ENCODE data around the gene NKRF. TPM values are rescaled to one million over a fixed set of nuclear protein-coding genes. Genes with fewer than 3 reads are reported as not detected.
A peak's percentile ranks its signal among the peaks of the same experiment; 100 is the strongest.

NKRF gene
- 12.6 TPM for polyA plus RNA-seq (2013, experiment 1 of 2)
- 12.7 TPM for polyA plus RNA-seq (2013, experiment 2 of 2)

GRCh38 chrX:119606280-119607017, at the start of gene NKRF:
Gene NKRF, minus strand, starts transcription at chrX:119606424.
- no peaks in the 10 kb centered on the region for H3K4me1 ChIP-seq (ENCODE audit: insufficient read depth, low read length)
- peak within 1 kb of the TSS; percentile 65; the same call in 1 of the 2 replicates for H3K27ac ChIP-seq (ENCODE audit: low read depth, low read length)
- no peaks in the 10 kb centered on the region for H3K9me3 ChIP-seq (ENCODE audit: insufficient read depth, low read depth, low read length)
- 15% methylated on average over 45 of the region's 46 CpGs for WGBS
- H3K36me3 ChIP-seq (ENCODE audit: insufficient read depth, low read length), result no peaks in the 10 kb centered on the region; the same call in 1 of the 2 replicates
- H3K9ac ChIP-seq (ENCODE audit: low read depth, low read length), result peak within 1 kb of the TSS; percentile 95
- H3K4me3 ChIP-seq (ENCODE audit: low read length), result peak within 1 kb of the TSS; percentile 96
- H3K27me3 ChIP-seq (ENCODE audit: insufficient read depth, low read length), result peaks cover 27% of the 10 kb centered on the region

DNA sequence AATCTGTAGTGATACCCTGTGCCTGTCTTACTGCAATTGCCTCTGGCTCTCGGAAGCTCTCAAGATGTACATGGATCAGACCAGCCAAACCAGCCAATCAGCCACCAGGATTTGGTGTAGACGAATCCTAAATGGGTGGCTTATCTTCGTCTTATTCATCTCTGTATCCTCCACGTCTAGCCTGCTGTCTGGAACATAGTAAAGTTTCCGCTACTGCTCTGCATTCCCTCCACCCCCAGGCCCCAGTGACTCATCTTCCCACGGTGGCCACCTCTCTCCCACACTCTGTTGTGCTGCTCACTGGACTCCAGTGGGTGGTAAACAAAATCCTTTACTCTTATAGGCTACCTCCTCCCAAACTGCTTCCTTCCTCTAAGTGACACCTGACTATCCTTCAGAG, 48.9 kb upstream of the NKRF start:
- H3K27me3 ChIP-seq (ENCODE audit: insufficient read depth, low read length), result no peaks in the 10 kb centered on the region
- H3K4me3 ChIP-seq (ENCODE audit: low read length), result no peak overlapping the region
- no peaks in the 10 kb centered on the region for H3K9me3 ChIP-seq (ENCODE audit: insufficient read depth, low read depth, low read length)
- H3K4me1 ChIP-seq (ENCODE audit: insufficient read depth, low read length), result no peaks in the 10 kb centered on the region
- H3K27ac ChIP-seq (ENCODE audit: low read depth, low read length), result no peak overlapping the region
- peaks cover 10% of the 10 kb centered on the region; the same call in 1 of the 2 replicates for H3K36me3 ChIP-seq (ENCODE audit: insufficient read depth, low read length)
- no peak overlapping the region for H3K9ac ChIP-seq (ENCODE audit: low read depth, low read length)
- 79% methylated on average over 6 of the region's 6 CpGs for WGBS

DNA sequence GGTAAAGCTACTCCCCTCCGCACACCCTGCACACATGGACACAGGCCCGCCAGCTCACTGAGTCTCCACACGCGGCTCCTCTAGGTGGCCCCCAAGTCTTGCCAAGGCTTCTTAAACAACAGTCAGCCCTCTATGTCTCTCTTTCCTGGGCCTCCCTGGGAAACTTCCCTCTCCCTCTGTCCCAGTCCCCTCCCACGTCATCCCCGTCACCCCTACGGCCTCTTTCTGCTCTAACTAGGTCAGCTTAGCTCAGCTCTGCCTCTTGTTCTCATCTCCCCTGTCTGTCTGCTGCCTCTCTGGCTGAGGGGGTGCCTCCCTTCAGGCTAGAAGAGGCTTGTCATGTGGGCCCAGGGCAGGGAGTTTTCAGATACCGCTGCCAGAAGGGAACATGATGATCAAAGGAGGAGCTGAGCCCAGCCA, 47.9 kb upstream of the NKRF start:
- Histone ChIP-seq H3K27ac (ENCODE audit: low read depth, low read length) (no peak overlapping the region), H3K36me3 (ENCODE audit: insufficient read depth, low read length) (peaks cover 12% of the 10 kb centered on the region; the same call in 1 of the 2 replicates), H3K4me1 (ENCODE audit: insufficient read depth, low read length) (no peaks in the 10 kb centered on the region), H3K4me3 (ENCODE audit: low read length) (no peak overlapping the region), H3K9me3 (ENCODE audit: insufficient read depth, low read depth, low read length) (no peaks in the 10 kb centered on the region), H3K27me3 (ENCODE audit: insufficient read depth, low read length) (no peaks in the 10 kb centered on the region), H3K9ac (ENCODE audit: low read depth, low read length) (no peak overlapping the region)
- 74% methylated on average over 8 of the region's 8 CpGs for WGBS

DNA sequence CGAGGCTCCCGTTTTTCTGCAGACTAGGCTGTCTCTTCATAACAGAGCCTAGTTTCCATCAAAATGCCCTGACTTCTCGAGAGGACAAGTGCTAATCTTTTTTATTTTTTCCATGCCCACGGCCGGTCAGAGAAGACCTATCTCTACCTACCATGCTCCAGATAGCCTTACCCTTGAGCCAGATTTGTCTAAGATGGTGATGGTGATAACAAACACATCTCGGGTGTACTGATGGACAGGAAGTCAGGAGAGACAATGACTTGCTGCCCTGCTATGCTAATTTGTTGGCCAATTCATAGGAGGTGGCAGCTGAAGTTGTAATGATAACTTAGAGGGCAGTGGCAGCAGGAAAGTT, 42.2 kb upstream of the NKRF start:
- Histone ChIP-seq H3K27ac (ENCODE audit: low read depth, low read length) (no peak overlapping the region), H3K36me3 (ENCODE audit: insufficient read depth, low read length) (peaks cover 15% of the 10 kb centered on the region; the same call in 1 of the 2 replicates), H3K9me3 (ENCODE audit: insufficient read depth, low read depth, low read length) (no peaks in the 10 kb centered on the region)

DNA sequence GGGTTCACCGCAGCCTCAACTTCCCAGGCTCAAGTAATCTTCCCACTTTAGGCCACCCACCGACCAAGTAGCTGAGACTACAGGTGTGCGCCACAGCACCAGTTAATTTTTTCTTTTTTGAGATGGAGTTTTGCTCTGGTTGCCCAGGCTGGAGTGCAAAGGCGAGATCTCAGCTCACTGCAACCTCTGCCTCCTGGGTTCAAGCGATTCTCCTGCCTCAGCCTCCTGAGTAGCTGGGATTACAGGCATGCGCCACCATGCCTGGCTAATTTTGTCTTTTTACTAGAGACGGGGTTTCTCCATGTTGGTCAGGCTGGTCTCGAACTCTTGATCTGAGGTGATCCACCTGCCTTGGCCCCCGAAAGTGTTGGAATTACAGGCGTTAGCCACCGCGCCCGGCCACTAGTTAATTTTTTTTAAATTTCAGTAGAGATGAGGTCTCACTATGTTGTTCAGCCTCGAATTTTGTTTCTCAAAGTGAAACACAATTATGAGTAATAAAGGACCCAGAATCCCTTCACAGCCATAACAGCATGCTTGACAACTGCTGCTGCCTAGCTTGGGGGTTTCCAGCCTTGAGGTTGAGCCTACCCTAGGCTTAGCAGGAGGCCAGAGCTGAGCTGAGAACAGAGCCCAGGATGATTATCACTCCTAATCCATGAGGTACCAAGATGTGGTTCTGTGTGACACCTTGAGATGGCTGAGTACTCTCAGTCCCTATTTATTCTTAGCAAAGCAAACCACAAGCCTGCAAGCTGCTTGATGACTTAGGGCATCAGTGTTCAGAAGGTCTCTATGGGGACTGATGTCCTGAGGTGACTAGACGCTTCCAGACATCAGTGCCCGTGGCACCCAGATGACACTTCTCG, 41.6 kb upstream of the NKRF start:
- H3K4me1 ChIP-seq (ENCODE audit: insufficient read depth, low read length), result no peaks in the 10 kb centered on the region
- H3K27me3 ChIP-seq (ENCODE audit: insufficient read depth, low read length), result no peaks in the 10 kb centered on the region
- H3K9me3 ChIP-seq (ENCODE audit: insufficient read depth, low read depth, low read length), result no peaks in the 10 kb centered on the region
- H3K36me3 ChIP-seq (ENCODE audit: insufficient read depth, low read length), result peaks cover 13% of the 10 kb centered on the region; the same call in 1 of the 2 replicates
- WGBS, result 94% methylated on average over 17 of the region's 17 CpGs
- no peak overlapping the region for H3K27ac ChIP-seq (ENCODE audit: low read depth, low read length)
- no peak overlapping the region for H3K4me3 ChIP-seq (ENCODE audit: low read length)
- H3K9ac ChIP-seq (ENCODE audit: low read depth, low read length), result no peak overlapping the region

More for the DNA sequence above, 42.2 kb upstream of the NKRF start:
- no peak overlapping the region for H3K4me3 ChIP-seq (ENCODE audit: low read length)
- 88% methylated on average over 6 of the region's 6 CpGs for WGBS
- H3K4me1 ChIP-seq (ENCODE audit: insufficient read depth, low read length), result no peaks in the 10 kb centered on the region
- H3K27me3 ChIP-seq (ENCODE audit: insufficient read depth, low read length), result no peaks in the 10 kb centered on the region
- H3K9ac ChIP-seq (ENCODE audit: low read depth, low read length), result no peak overlapping the region

DNA sequence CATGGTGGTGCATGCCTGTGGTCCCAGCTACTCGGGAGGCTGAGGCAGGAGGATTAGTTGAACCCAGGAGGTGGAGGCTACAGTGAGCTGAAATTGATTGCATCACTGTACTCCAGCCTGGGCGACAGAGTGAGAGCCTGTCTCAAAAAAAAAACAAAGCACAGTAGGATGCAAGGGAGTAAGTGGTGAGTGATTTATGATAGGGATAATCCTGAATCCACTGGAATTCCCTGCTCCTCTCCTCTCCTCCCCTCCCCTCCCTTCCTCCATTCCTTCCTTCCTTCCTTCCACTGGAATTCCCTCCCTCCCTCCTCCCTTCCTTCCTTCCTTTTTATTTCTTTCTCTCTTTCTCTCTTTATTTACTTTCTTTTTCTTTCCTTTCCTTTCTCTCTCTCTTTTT, 40.9 kb upstream of the NKRF start:
- no peaks in the 10 kb centered on the region for H3K27me3 ChIP-seq (ENCODE audit: insufficient read depth, low read length)
- H3K4me3 ChIP-seq (ENCODE audit: low read length), result no peak overlapping the region
- H3K36me3 ChIP-seq (ENCODE audit: insufficient read depth, low read length), result peaks cover 8% of the 10 kb centered on the region; the same call in 1 of the 2 replicates
- H3K4me1 ChIP-seq (ENCODE audit: insufficient read depth, low read length), result no peaks in the 10 kb centered on the region
- no peak overlapping the region for H3K27ac ChIP-seq (ENCODE audit: low read depth, low read length)
- no peak overlapping the region for H3K9ac ChIP-seq (ENCODE audit: low read depth, low read length)
- 89% methylated on average over 2 of the region's 2 CpGs for WGBS
- H3K9me3 ChIP-seq (ENCODE audit: insufficient read depth, low read depth, low read length), result no peaks in the 10 kb centered on the region

DNA sequence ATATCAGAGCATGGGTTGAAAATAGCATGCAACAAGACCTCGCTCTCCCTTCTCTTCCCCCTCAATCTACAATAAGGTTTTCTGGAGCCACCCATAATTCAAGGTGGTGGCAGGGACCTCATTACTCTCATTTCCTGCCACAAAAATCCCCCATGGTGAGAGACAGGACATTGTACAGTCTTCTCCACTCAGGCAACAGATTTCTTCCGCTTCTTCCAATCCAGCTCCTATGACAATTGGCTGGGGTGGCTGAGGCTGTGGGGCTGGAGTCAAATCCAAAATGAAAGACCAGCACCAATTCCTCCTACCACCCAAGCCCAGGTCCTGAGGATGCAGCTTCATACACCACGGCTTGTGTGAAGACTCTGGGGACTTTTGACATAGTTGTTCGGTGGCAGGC, 40.3 kb upstream of the NKRF start:
- Histone ChIP-seq H3K4me1 (ENCODE audit: insufficient read depth, low read length) (no peaks in the 10 kb centered on the region), H3K4me3 (ENCODE audit: low read length) (no peak overlapping the region), H3K36me3 (ENCODE audit: insufficient read depth, low read length) (peaks cover 8% of the 10 kb centered on the region; the same call in 1 of the 2 replicates), H3K9me3 (ENCODE audit: insufficient read depth, low read depth, low read length) (no peaks in the 10 kb centered on the region), H3K27me3 (ENCODE audit: insufficient read depth, low read length) (no peaks in the 10 kb centered on the region), H3K9ac (ENCODE audit: low read depth, low read length) (no peak overlapping the region), H3K27ac (ENCODE audit: low read depth, low read length) (no peak overlapping the region)
- WGBS, result 100% methylated on average over 3 of the region's 4 CpGs

GRCh38 chrX:119643696-119644095, 37.5 kb upstream of the NKRF start:
- no peaks in the 10 kb centered on the region for H3K9me3 ChIP-seq (ENCODE audit: insufficient read depth, low read depth, low read length)
- WGBS, result 91% methylated on average over 8 of the region's 8 CpGs
- H3K27me3 ChIP-seq (ENCODE audit: insufficient read depth, low read length), result no peaks in the 10 kb centered on the region
- H3K9ac ChIP-seq (ENCODE audit: low read depth, low read length), result no peak overlapping the region
- peaks cover 3% of the 10 kb centered on the region; the same call in 1 of the 2 replicates for H3K36me3 ChIP-seq (ENCODE audit: insufficient read depth, low read length)
- no peaks in the 10 kb centered on the region for H3K4me1 ChIP-seq (ENCODE audit: insufficient read depth, low read length)
- no peak overlapping the region for H3K27ac ChIP-seq (ENCODE audit: low read depth, low read length)
- H3K4me3 ChIP-seq (ENCODE audit: low read length), result no peak overlapping the region

DNA sequence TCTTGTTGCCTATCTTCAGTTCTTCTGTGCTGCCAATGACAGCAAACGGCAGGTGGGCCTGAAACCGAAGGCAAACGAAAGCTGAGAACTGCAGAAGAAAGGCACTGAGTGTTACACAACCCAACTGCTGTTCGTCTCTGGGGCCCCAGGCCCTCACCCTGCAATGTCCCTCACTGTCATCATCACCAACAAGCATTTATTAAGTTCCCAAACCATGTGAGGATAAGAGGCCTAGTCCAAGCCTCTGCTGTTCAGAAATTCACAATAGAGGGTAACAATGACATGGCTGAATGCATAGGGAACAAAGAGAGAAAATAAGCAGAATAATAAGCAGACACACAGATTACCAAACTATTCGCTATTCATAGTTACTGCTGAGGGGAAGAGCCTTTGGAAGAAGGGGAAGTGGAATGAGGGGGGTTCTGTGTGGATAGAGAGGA, 34.5 kb upstream of the NKRF start:
- 88% methylated on average over 4 of the region's 5 CpGs for WGBS
- H3K36me3 ChIP-seq (ENCODE audit: insufficient read depth, low read length), result peaks cover 3% of the 10 kb centered on the region; the same call in 1 of the 2 replicates
- no peaks in the 10 kb centered on the region for H3K27me3 ChIP-seq (ENCODE audit: insufficient read depth, low read length)
- H3K4me1 ChIP-seq (ENCODE audit: insufficient read depth, low read length), result no peaks in the 10 kb centered on the region
- no peak overlapping the region for H3K4me3 ChIP-seq (ENCODE audit: low read length)
- H3K9ac ChIP-seq (ENCODE audit: low read depth, low read length), result no peak overlapping the region
- no peaks in the 10 kb centered on the region for H3K9me3 ChIP-seq (ENCODE audit: insufficient read depth, low read depth, low read length)
- H3K27ac ChIP-seq (ENCODE audit: low read depth, low read length), result no peak overlapping the region

DNA sequence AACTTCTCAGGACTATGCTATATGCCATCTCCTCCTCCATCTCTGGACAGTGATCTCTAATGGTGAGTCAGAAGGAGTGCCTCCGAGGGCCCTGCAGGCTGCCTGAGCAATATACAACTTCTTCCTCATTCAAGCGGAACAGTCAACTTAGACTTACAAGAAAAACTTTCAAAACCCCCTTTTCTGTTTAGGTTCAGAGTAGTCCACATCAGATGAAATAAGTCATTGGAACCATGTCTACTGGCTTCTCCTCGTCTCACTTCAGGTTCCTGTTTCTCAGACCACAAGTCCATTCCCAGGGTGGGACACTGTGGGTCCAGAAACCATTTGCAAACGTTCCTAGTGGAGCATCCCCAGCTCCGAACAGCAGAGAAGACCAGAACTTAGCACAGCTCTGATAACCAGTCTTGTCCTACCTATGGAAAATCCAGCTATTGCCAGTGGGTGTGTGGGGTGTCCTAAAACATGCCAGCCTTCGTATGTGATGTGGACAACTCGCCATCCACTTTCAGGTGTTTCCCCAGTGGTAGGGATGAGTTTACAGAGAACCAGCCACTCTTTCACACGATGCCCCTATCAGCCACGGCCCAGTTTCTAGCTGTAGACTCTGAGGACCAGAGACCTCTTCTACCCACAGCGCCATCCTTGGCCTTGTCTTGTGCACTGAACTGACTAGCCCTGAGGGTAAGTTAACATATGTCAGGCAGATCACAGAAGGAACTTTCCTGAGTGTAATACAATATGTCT, 32.7 kb upstream of the NKRF start:
- Histone ChIP-seq H3K27ac (ENCODE audit: low read depth, low read length) (no peak overlapping the region), H3K4me3 (ENCODE audit: low read length) (no peak overlapping the region), H3K36me3 (ENCODE audit: insufficient read depth, low read length) (peaks cover 3% of the 10 kb centered on the region; the same call in 1 of the 2 replicates), H3K9ac (ENCODE audit: low read depth, low read length) (no peak overlapping the region), H3K4me1 (ENCODE audit: insufficient read depth, low read length) (no peaks in the 10 kb centered on the region), H3K9me3 (ENCODE audit: insufficient read depth, low read depth, low read length) (no peaks in the 10 kb centered on the region), H3K27me3 (ENCODE audit: insufficient read depth, low read length) (no peaks in the 10 kb centered on the region)
- 91% methylated on average over 10 of the region's 10 CpGs for WGBS
